PC-3 (cell line): ENCODE results near the gene TNFRSF1B. TPM values are rescaled to one million over a fixed set of nuclear protein-coding genes. Genes with fewer than 3 reads are reported as not detected.

ENCODE experiments used
- ATAC-seq: fragments of 200-7000 bp; cut with Tn5 transposase; 2 replicates; pipeline ENCODE4 v1.9.1; 2020; ENCODE audit warnings: mild to moderate bottlenecking, moderate library complexity
- BruUV-seq: library from RNA; stranded (reverse); fragments of 400-500 nt; replicated peaks from 2 replicates; lab custom pipeline; 2021; lab: Mats Ljungman, UMichigan
- CTCF ChIA-PET: fragments of 300-600 bp; sonication (Branson Sonifier 250); formaldehyde crosslinking; loops from one replicate; lab custom pipeline; 2022; ENCODE audit warnings: antibody characterized with exemption; lab: Charles Lee
- POLR2A ChIA-PET: fragments of 300-600 bp; sonication (Branson Sonifier 250); formaldehyde crosslinking; loops from one replicate; lab custom pipeline; 2022; ENCODE audit warnings: antibody characterized with exemption; ENCODE audit not compliant: unreplicated experiment; lab: Charles Lee
- DNase-seq: peaks from one replicate; pipeline ENCODE4 v3.0.0-alpha.2; 2015
- H2AFZ ChIP-seq: fragments of 300-600 bp; sonication (generic); 2 replicates; pipeline ENCODE4 v1.6.0; 2016; ENCODE audit warnings: antibody characterized with exemption, low read length
- H3F3A ChIP-seq: fragments of 300-600 bp; sonication (generic); one replicate; pipeline ENCODE4 v1.6.0; 2017; ENCODE audit warnings: antibody characterized with exemption, low read length, control low read depth, mild to moderate bottlenecking; ENCODE audit not compliant: unreplicated experiment
- H3K27ac ChIP-seq: fragments of 300-600 bp; sonication (generic); 2 replicates; pipeline ENCODE4 v1.5.1; 2016; ENCODE audit warnings: mild to moderate bottlenecking, low read length
- H3K27me3 ChIP-seq: fragments of 300-600 bp; sonication (generic); 2 replicates; pipeline ENCODE4 v1.6.1; 2016; ENCODE audit warnings: low read length, mixed read lengths
- H3K36me3 ChIP-seq: fragments of 300-600 bp; sonication (generic); 2 replicates; pipeline ENCODE4 v1.6.1; 2016; ENCODE audit warnings: low read depth, mixed run types, low read length, mixed read lengths
- H3K4me1 ChIP-seq: fragments of 300-600 bp; sonication (generic); 2 replicates; pipeline ENCODE4 v1.5.1; 2016; ENCODE audit warnings: low read length; ENCODE audit not compliant: insufficient read depth
- H3K4me2 ChIP-seq: fragments of 300-600 bp; sonication (generic); 2 replicates; pipeline ENCODE4 v1.6.0; 2016; ENCODE audit warnings: low read length
- H3K4me3 ChIP-seq: fragments of 300-600 bp; sonication (generic); 2 replicates; pipeline ENCODE4 v1.5.1; 2016; ENCODE audit warnings: mild to moderate bottlenecking, low read length, mixed read lengths
- H3K79me2 ChIP-seq: fragments of 300-600 bp; sonication (generic); 2 replicates; pipeline ENCODE4 v1.6.1; 2017; ENCODE audit warnings: low read length, mixed read lengths
- H3K9ac ChIP-seq: fragments of 300-600 bp; sonication (generic); 2 replicates; pipeline ENCODE4 v1.6.0; 2016; ENCODE audit warnings: mild to moderate bottlenecking, low read length
- H3K9me2 ChIP-seq: fragments of 300-600 bp; sonication (generic); replicated peaks from 2 replicates; pipeline ENCODE4 v1.6.1; 2016; ENCODE audit warnings: mixed run types, low read length, mixed read lengths
- H3K9me3 ChIP-seq: fragments of 300-600 bp; sonication (generic); 2 replicates; pipeline ENCODE4 v1.6.1; 2016; ENCODE audit warnings: low read length, mixed read lengths
- H4K20me1 ChIP-seq: fragments of 300-600 bp; sonication (generic); 2 replicates; pipeline ENCODE4 v1.6.1; 2016; ENCODE audit warnings: low read length, mixed read lengths
- CTCF ChIP-seq: fragments of 300-600 bp; sonication (generic); conservative IDR thresholded peaks from 2 replicates; pipeline ENCODE4 v1.5.1; 2017; ENCODE audit warnings: antibody characterized with exemption, low read depth, mild to moderate bottlenecking, low read length
- EZH2 ChIP-seq: fragments of 300-600 bp; sonication (generic); IDR thresholded peaks from one replicate; pipeline ENCODE4 v1.6.1; 2017; ENCODE audit warnings: antibody characterized with exemption, mild to moderate bottlenecking, low read length; ENCODE audit not compliant: unreplicated experiment
- EZH2phosphoT487 ChIP-seq: fragments of 300-600 bp; sonication (generic); IDR thresholded peaks from 2 replicates; pipeline ENCODE4 v1.6.1; 2018; ENCODE audit warnings: mild to moderate bottlenecking, antibody characterized with exemption, low read length, borderline replicate concordance
- intact Hi-C: fragments of 100-400 bp; cut with micrococcal nuclease; formaldehyde crosslinking; loops from 2 replicates; pipeline ENCODE4 v1.9.0; 2023
- total RNA-seq: library from RNA; depleted of rRNA; stranded (reverse); fragments of >200 nt; gene quantifications from 2 replicates; pipeline ENCODE4 v1.2.3, GENCODE V29; 2014

Gene TNFRSF1B
- total RNA-seq, 1 experiment from 2014 or later = 1.3 TPM

GRCh38 chr1:12208764-12209494 lies 42.1 kb downstream of the TNFRSF1B start:
- H3K27me3 ChIP-seq = peaks cover 3% of the 10 kb centered on the region; the same call in 1 of the 2 replicates
- H4K20me1 ChIP-seq = no peaks in the 10 kb centered on the region
- no peaks in the 10 kb centered on the region for H3K9me2 ChIP-seq
- no peaks in the 10 kb centered on the region for H3F3A ChIP-seq
- ATAC-seq = peak; percentile 95
- H2AFZ ChIP-seq = no peak overlapping the region
- H3K9ac ChIP-seq = no peak overlapping the region
- POLR2A ChIA-PET = no interaction called here
- TF ChIP-seq EZH2 (no peak), CTCF (peak; percentile 89)
- DNase-seq = peak; percentile 87
- BruUV-seq = no TSS peak
- no peaks in the 10 kb centered on the region for H3K36me3 ChIP-seq
- no peak overlapping the region for H3K27ac ChIP-seq
- intact Hi-C loops = loop anchor here (1.0 kb wide), 1 partner anchor 84 kb away; no protein-coding TSS in a partner anchor
- no peaks in the 10 kb centered on the region for H3K79me2 ChIP-seq
- no peak overlapping the region for H3K4me2 ChIP-seq
- H3K4me3 ChIP-seq = no peak overlapping the region
- no peaks in the 10 kb centered on the region for H3K4me1 ChIP-seq
- CTCF ChIA-PET = no interaction called here
- H3K9me3 ChIP-seq = no peaks in the 10 kb centered on the region

- H3K79me2 ChIP-seq = no peaks in the 10 kb centered on the region
- H3K4me3 ChIP-seq = no peak overlapping the region
- H3K9ac ChIP-seq = no peak overlapping the region
- ChIA-PET POLR2A (no interaction called here), CTCF (interaction anchor here (2.8 kb wide), 1 partner anchor 85 kb away, joined by 11 read pairs; no protein-coding TSS in a partner anchor)
- H3K27ac ChIP-seq = no peak overlapping the region
- H3K9me2 ChIP-seq = no peaks in the 10 kb centered on the region
- H3K9me3 ChIP-seq = no peaks in the 10 kb centered on the region
- no peak overlapping the region for H3K4me2 ChIP-seq
- peaks cover 3% of the 10 kb centered on the region; the same call in 1 of the 2 replicates for H3K27me3 ChIP-seq
- no peak for TF ChIP-seq EZH2phosphoT487
- TF ChIP-seq CTCF = no peak
- TF ChIP-seq EZH2 = no peak
- DNase-seq (no peak), ATAC-seq (no peak)
- H3K36me3 ChIP-seq = no peaks in the 10 kb centered on the region
- BruUV-seq = no TSS peak
- H2AFZ ChIP-seq = no peak overlapping the region
- no peaks in the 10 kb centered on the region for H3F3A ChIP-seq
- intact Hi-C loops = no loop called here
- no peaks in the 10 kb centered on the region for H3K4me1 ChIP-seq
- no peaks in the 10 kb centered on the region for H4K20me1 ChIP-seq
Measured at GRCh38 chr1:12209495-12209832, 42.7 kb downstream of the TNFRSF1B start.
